Activated naive CD4-positive, alpha-beta T cell treated with anti-CD3 and anti-CD28 coated beads, Interleukin-2, amount 50 U/mL, for 72 hours (primary cell): Measurements from ENCODE around the gene ESRRG. TPM values are rescaled to one million over a fixed set of nuclear protein-coding genes. Genes with fewer than 3 reads are reported as not detected.

ENCODE experiments used
- ATAC-seq, 2 donors: fragments of 150-1000 bp; cut with Tn5 transposase; 2 replicates each; pipeline ENCODE4 v1.10.0; 2021; ENCODE audit warnings: mild to moderate bottlenecking in 2 of 2, moderate library complexity in 2 of 2
- DNase-seq, 2 donors: peaks; one replicate each; pipeline ENCODE4 v3.0.0; 2021 to 2022; ENCODE audit warnings: low spot score in 2 of 2
- H3K27ac Mint-ChIP-seq, 2 donors: one replicate each; pipeline ENCODE4 v1.8.0; 2022; ENCODE audit warnings: mild to moderate bottlenecking in 2 of 2, mixed read lengths in 2 of 2
- H3K36me3 Mint-ChIP-seq, 2 donors: one replicate each; pipeline ENCODE4 v1.8.0; 2022; ENCODE audit warnings: mixed read lengths in 2 of 2
- H3K9me3 Mint-ChIP-seq, 2 donors: one replicate each; pipeline ENCODE4 v1.8.0; 2022; ENCODE audit warnings: mixed read lengths in 2 of 2
- total RNA-seq, 2 donors: library from RNA; stranded (reverse); gene quantifications; one replicate each; pipeline ENCODE4 v1.2.3, GENCODE V29; 2022

The ESRRG gene
- total RNA-seq, 2 donors from 2014 or later, result not detected

- no peak for DNase-seq
- Mint-ChIP-seq H3K9me3 (peaks cover 10 to 26% of the 10 kb centered on the region in 2 donors), H3K27ac (no peak overlapping the region), H3K36me3 (no peaks in the 10 kb centered on the region)
- no peak for ATAC-seq
Observed at GRCh38 chr1:216464489-216464888, 258.7 kb downstream of the ESRRG start.

- Mint-ChIP-seq H3K27ac (no peak overlapping the region), H3K36me3 (no peaks in the 10 kb centered on the region), H3K9me3 (peaks cover 6 to 24% of the 10 kb centered on the region in 2 donors)
- DNase-seq (no peak), ATAC-seq (no peak)
Observed at GRCh38 chr1:216462066-216462775, 261.0 kb downstream of the ESRRG start.

GRCh38 chr1:216461466-216461865 is 261.8 kb downstream of the ESRRG start:
- ATAC-seq (no peak), DNase-seq (no peak)
- no peaks in the 10 kb centered on the region for H3K36me3 Mint-ChIP-seq
- no peak overlapping the region for H3K27ac Mint-ChIP-seq
- peaks cover 4 to 21% of the 10 kb centered on the region in 2 donors for H3K9me3 Mint-ChIP-seq

- H3K36me3 Mint-ChIP-seq, result no peaks in the 10 kb centered on the region
- no peak for DNase-seq
- no peak for ATAC-seq
- peaks cover 7 to 20% of the 10 kb centered on the region in 2 donors for H3K9me3 Mint-ChIP-seq
- H3K27ac Mint-ChIP-seq, result no peak overlapping the region
Observed at GRCh38 chr1:216459651-216460207, 263.5 kb downstream of the ESRRG start.

GRCh38 chr1:216458812-216459211 is 264.4 kb downstream of the ESRRG start:
- no peak for ATAC-seq

GRCh38 chr1:216457356-216457755 is 265.9 kb downstream of the ESRRG start:
- peaks cover 14 to 18% of the 10 kb centered on the region in 2 donors for H3K9me3 Mint-ChIP-seq
- H3K36me3 Mint-ChIP-seq, result no peaks in the 10 kb centered on the region
- DNase-seq, result no peak

More at GRCh38 chr1:216458812-216459211, 264.4 kb downstream of the ESRRG start:
- Mint-ChIP-seq H3K36me3 (no peaks in the 10 kb centered on the region), H3K9me3 (peaks cover 13 to 20% of the 10 kb centered on the region in 2 donors), H3K27ac (no peak overlapping the region)
- no peak for DNase-seq

GRCh38 chr1:216456682-216457081 is 266.5 kb downstream of the ESRRG start:
- DNase-seq (no peak), ATAC-seq (no peak)
- Mint-ChIP-seq H3K36me3 (no peaks in the 10 kb centered on the region), H3K9me3 (peaks cover 14 to 22% of the 10 kb centered on the region in 2 donors), H3K27ac (no peak overlapping the region)

More at GRCh38 chr1:216457356-216457755, 265.9 kb downstream of the ESRRG start:
- H3K27ac Mint-ChIP-seq, result no peak overlapping the region
- no peak for ATAC-seq

GRCh38 chr1:216453777-216454176 is 269.5 kb downstream of the ESRRG start:
- Mint-ChIP-seq H3K9me3 (peaks cover 16 to 28% of the 10 kb centered on the region in 2 donors), H3K27ac (no peak overlapping the region), H3K36me3 (no peaks in the 10 kb centered on the region)
- DNase-seq (no peak), ATAC-seq (no peak)
